ENCODE measurements around the gene PDXP.

DNA sequence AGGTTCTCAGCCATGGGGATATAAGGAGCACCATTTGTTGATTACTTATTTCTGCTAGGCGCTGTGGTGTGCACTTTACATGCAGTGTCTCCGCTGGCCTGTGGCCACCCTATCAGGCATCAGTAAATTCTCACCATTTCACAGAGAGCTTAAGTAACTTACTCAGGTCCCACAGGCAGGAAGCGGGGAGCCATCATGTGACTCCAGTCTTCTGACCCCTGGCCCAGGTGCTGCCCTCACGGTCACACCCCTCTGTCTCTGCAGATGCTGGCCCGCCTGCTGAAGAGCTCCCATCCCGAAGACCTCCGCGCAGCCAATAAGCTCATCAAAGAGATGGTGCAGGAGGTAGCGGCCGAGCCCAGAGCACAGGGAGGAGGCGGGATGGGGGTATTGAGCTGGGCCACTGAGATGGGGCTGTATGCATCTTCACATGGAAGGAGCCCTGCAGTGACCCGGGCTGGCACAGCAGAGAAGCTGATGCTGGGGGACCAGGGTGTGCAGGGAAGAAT, 37.1 kb upstream of the PDXP start:
- TF ChIP-seq ZNF24 (tag by site-specific recombination; IDR thresholded peaks at IDR 0.05) (no peak), ZNF777 (tag by site-specific recombination; IDR thresholded peaks at IDR 0.05; ENCODE audit: borderline replicate concordance) (no peak)
- TF ChIP-seq, protein P1, sequence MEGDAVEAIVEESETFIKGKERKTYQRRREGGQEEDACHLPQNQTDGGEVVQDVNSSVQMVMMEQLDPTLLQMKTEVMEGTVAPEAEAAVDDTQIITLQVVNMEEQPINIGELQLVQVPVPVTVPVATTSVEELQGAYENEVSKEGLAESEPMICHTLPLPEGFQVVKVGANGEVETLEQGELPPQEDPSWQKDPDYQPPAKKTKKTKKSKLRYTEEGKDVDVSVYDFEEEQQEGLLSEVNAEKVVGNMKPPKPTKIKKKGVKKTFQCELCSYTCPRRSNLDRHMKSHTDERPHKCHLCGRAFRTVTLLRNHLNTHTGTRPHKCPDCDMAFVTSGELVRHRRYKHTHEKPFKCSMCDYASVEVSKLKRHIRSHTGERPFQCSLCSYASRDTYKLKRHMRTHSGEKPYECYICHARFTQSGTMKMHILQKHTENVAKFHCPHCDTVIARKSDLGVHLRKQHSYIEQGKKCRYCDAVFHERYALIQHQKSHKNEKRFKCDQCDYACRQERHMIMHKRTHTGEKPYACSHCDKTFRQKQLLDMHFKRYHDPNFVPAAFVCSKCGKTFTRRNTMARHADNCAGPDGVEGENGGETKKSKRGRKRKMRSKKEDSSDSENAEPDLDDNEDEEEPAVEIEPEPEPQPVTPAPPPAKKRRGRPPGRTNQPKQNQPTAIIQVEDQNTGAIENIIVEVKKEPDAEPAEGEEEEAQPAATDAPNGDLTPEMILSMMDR (tag by site-specific recombination; IDR thresholded peaks at IDR 0.05) = no peak

All from HEK293 (cell line).